ENCODE data around the gene BCAN. TPM values are rescaled to one million over a fixed set of nuclear protein-coding genes. Genes with fewer than 3 reads are reported as not detected.

Gene BCAN
- polyA plus RNA-seq, 3 donors: 0.22 to 1.3 (median 0.23) TPM

DNA sequence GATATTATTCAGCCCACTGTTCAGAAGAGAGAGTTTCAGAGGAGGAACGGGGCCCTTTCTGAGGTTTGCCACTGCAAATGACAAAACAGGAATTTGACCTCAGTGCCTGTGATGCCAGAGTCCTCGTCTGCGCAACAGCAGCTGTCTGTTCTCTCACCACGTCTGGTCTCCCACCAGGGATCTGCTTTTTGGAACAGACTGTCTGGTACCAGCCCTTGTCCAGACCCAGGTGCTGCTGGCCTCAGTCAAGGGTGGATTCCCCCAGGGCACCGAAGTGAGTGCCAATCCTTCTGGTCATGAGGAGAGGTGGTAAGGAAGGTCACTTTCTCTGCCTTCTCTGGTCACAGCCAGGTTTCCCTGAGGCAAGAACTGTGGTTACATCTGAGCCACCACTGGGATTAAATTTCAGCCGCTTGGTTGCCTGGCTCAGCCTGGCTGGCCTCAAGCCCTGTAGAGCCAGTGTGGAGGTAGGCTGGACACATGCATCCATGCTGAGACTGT, 2.3 kb upstream of the BCAN start:
- no peak for DNase-seq (ENCODE audit: extremely low read depth in 1 of 11, low read depth in 9 of 11, low spot score in 4 of 11)

GRCh38 chr1:156640842-156641706, 843 bp upstream of the BCAN start:
- no peak for DNase-seq (ENCODE audit: extremely low read depth in 1 of 11, low read depth in 9 of 11, low spot score in 4 of 11)

DNA sequence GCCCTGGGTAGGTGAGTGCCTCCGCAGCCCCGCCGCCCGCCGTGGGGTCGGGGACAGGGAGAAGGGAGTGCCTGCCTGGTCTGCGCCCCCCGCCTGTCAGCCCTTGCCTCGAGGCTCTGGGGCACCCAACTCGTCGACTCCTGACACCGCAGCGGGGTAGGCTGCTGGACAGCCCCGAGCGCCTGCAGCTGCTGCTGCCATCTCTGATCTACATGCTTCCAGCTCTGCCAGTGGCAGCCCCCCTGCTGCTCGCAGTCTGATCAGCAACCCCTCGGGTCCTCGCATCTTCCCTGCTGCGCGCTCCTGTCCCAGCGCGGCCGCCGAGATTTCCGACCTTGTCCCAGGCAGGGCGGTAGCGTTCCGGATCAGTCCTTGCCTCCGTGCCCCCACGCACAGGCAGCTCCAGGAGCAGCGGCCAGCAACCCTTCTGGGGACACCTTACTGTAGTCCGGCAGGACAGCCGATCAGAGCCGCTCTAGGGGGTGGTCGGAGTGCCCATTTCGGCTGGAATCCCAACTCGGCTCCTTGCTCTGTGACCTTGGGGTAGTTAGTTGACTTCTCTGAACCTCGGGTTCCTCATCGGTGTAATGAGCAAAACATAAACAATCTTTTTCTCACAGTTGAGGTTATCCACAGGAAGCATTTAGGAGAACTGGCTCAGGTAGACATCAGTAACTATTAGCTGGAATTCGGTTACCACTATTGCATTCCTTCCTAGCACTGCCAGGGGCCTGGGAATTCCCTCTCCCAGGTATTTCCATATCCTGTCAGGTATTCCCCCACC, 540 bp downstream of the BCAN start:
- DNase-seq (ENCODE audit: extremely low read depth in 1 of 11, low read depth in 9 of 11, low spot score in 4 of 11): no peak

GRCh38 chr1:156643049-156643777, 1.3 kb downstream of the BCAN start:
- no peak for DNase-seq (ENCODE audit: extremely low read depth in 1 of 11, low read depth in 9 of 11, low spot score in 4 of 11)

DNA sequence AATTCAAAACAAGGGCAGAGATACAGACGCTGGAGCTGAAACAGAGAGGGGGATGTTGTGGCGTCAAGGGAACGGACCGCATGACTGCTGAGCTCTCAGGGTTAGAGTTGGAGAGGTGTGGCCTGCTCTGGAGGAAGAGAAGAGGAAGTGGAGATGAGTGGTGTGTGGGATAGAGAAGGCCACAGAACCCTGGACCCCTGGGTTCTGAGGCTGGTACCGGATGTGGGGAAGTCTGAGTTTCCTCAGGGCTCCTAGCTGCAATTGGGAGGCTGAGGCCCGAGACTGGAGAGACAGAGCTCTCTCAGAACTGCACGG, 1.8 kb downstream of the BCAN start:
- DNase-seq (ENCODE audit: extremely low read depth in 1 of 11, low read depth in 9 of 11, low spot score in 4 of 11): no peak

DNA sequence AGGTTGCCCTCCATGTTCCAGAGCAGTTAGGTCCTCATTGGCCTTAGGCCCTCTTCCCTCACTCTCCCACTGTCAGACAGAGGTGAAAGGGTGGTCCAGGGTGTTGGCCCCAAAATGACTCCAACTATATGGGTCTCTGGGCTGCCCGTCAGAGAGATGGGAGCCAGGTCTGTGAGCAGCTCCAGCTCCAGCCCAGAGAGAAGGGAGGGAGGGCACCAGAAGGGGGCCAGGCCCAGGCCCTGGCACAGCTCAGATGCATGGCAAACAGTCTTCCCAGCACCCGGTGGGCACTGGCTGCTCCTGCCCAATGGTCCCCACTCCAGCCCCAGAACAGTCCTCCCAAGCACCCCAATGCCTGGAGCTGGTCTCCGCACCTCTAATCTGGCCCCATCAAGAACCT, 2.2 kb downstream of the BCAN start:
- DNase-seq (ENCODE audit: extremely low read depth in 1 of 11, low read depth in 9 of 11, low spot score in 4 of 11): no peak

GRCh38 chr1:156644640-156645039, 2.7 kb downstream of the BCAN start:
- no peak for DNase-seq (ENCODE audit: extremely low read depth in 1 of 11, low read depth in 9 of 11, low spot score in 4 of 11)

GRCh38 chr1:156645056-156645455, 3.1 kb downstream of the BCAN start:
- DNase-seq (ENCODE audit: extremely low read depth in 1 of 11, low read depth in 9 of 11, low spot score in 4 of 11): no peak

DNA sequence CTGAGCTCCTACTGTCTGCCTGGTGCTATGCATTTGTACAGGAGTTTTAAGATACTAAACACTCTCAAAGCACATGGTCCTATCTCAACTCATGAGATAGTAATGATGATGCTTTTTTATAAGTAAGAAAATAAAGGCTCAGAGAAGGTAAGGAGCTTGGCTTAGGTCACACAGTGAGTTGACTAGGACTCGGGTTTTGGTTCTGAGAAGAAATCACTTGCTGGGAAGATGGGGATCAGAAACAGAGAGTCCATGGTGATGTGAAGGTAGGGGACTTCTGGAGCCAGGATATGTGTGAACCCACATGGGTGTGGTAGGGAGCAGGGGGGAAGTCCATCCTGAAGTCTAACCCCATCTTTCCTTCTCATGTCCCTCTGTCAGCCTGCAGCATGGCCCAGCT, 3.7 kb downstream of the BCAN start:
- DNase-seq (ENCODE audit: extremely low read depth in 1 of 11, low read depth in 9 of 11, low spot score in 4 of 11): no peak

- DNase-seq (ENCODE audit: extremely low read depth in 1 of 11, low read depth in 9 of 11, low spot score in 4 of 11): no peak
Observed at GRCh38 chr1:156646738-156647211, 4.9 kb downstream of the BCAN start.

- DNase-seq (ENCODE audit: extremely low read depth in 1 of 11, low read depth in 9 of 11, low spot score in 4 of 11): no peak
Observed at GRCh38 chr1:156647351-156647750, 5.4 kb downstream of the BCAN start.

DNA sequence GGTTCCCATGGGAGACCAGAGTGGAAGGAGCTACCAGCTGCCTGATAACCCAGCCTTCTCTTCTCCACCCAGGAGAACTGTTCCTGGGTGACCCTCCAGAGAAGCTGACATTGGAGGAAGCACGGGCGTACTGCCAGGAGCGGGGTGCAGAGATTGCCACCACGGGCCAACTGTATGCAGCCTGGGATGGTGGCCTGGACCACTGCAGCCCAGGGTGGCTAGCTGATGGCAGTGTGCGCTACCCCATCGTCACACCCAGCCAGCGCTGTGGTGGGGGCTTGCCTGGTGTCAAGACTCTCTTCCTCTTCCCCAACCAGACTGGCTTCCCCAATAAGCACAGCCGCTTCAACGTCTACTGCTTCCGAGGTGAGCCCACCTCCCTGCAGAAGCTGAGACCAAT, 6.6 kb downstream of the BCAN start:
- DNase-seq (ENCODE audit: extremely low read depth in 1 of 11, low read depth in 9 of 11, low spot score in 4 of 11): no peak

- DNase-seq (ENCODE audit: extremely low read depth in 1 of 11, low read depth in 9 of 11, low spot score in 4 of 11): no peak
Observed at GRCh38 chr1:156648951-156649350, 7.0 kb downstream of the BCAN start.

GRCh38 chr1:156652131-156652991, 10.4 kb downstream of the BCAN start:
- DNase-seq (ENCODE audit: extremely low read depth in 1 of 11, low read depth in 9 of 11, low spot score in 4 of 11): peak in 2 of 11 donors; percentile 76 to 81

- DNase-seq (ENCODE audit: extremely low read depth in 1 of 11, low read depth in 9 of 11, low spot score in 4 of 11): no peak
Observed at GRCh38 chr1:156652992-156653355, 11.1 kb downstream of the BCAN start.

DNA sequence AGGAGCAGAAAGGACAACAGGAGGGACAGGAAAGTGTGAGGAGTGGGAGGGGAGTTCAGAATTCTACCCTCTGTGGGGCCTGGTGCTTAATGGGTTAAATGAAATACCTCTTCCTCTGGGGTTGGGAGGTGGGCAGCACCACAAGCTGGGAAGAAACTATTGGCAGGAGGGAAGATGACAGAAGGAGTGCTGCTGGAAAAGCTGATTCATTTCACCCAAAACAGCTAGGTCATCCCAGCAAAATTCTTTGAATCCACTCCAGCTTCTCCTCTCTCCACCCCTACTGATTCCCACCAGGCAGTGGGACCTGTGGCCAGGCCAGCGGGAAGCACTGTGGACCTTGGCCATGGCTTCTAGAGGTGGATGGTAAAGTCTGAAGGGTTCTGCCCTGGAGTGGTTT, 12.8 kb downstream of the BCAN start:
- no peak for DNase-seq (ENCODE audit: extremely low read depth in 1 of 11, low read depth in 9 of 11, low spot score in 4 of 11)

DNA sequence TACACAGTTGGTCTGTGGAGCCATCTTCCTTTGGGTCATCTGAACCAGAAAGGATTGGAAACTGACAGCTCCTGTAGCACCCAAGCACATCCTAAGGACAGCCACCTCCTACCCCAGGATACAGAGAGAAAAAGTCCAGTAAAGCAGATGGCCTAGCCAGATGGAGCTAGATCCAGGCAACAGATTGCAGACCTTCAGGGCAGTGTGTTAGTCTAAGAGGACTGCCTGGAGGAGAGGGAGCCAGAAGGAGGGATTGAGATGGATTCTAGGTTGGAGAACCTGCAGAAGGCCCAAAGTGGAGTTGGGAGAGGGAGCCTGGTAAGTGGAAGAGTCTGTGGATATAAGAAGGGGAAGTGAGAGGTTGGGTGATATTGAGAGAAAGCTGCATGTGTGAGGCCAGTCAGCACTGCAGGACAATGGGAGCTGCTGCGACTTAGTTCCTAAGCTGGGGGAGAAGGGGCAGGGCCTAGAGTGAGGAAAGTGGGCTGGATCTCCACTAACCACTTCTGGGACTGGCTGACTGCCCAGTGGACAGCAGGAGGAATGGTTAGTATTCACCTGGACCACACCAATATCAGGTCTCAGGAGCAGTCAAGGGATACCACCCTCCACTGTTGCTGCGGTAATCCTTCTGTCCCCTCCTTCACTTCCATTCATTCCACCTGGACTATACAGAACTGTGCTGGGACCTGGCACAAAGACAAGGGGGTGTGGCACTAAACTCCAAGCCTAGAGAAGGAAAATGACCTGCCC, 13.4 kb downstream of the BCAN start:
- DNase-seq (ENCODE audit: extremely low read depth in 1 of 11, low read depth in 9 of 11, low spot score in 4 of 11): no peak

DNA sequence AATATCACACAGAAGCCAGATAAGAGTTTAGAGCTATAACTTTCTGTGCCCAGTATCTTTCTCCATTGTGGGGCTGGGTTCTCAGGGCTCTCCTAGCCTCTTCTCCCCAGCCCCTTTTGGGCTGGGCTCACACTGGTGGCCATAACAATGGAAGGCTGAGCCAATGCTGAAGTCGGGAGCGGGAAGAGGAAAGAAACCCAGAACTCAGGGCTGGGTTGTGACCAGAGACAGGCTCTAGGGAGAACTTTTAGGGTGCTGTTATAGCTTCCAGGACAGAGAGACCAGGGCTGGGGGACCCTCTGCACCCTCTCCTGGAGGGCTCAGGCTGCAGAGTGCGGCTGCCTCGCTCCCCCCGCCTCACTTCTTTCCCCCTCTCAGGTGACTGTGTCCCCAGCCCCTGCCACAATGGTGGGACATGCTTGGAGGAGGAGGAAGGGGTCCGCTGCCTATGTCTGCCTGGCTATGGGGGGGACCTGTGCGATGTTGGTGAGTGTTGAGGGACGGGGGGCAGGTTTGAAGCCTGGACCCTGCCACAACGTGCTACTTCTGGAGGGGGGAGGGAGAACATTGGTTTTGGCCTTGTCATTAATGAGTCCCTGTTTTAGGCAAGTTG, 14.1 kb downstream of the BCAN start:
- no peak for DNase-seq (ENCODE audit: extremely low read depth in 1 of 11, low read depth in 9 of 11, low spot score in 4 of 11)

Data from renal cortex interstitium (tissue), 11 donors.